ENCODE results near the gene DNM2.

DNM2 gene

GRCh38 chr19:10767726-10768125 is 49.8 kb downstream of the DNM2 start:
- TF ChIP-seq FOXP2 (optimal IDR thresholded peaks at IDR 0.05; ENCODE audit: borderline replicate concordance, extremely low read depth, extremely low read length, insufficient read depth) (no peak), POLR2AphosphoS5 (IDR thresholded peaks at IDR 0.05; ENCODE audit: low read depth, low read length) (no peak), REST (IDR thresholded peaks at IDR 0.05; ENCODE audit: insufficient read depth in 1 of 2, low read depth in 2 of 2, low read length in 2 of 2) (no peak), SIN3A (IDR thresholded peaks at IDR 0.05; ENCODE audit: borderline replicate concordance, insufficient read depth, low read length) (no peak), TAF1 (IDR thresholded peaks at IDR 0.05; ENCODE audit: borderline replicate concordance, insufficient read depth, low read length) (no peak)

- no peak for TF ChIP-seq TAF1 (IDR thresholded peaks at IDR 0.05; ENCODE audit: borderline replicate concordance, insufficient read depth, low read length)
- no peak for TF ChIP-seq SIN3A (IDR thresholded peaks at IDR 0.05; ENCODE audit: borderline replicate concordance, insufficient read depth, low read length)
- TF ChIP-seq FOXP2 (optimal IDR thresholded peaks at IDR 0.05; ENCODE audit: borderline replicate concordance, extremely low read depth, extremely low read length, insufficient read depth) = no peak
- TF ChIP-seq REST (IDR thresholded peaks at IDR 0.05; ENCODE audit: insufficient read depth in 1 of 2, low read depth in 2 of 2, low read length in 2 of 2) = no peak
- TF ChIP-seq POLR2AphosphoS5 (IDR thresholded peaks at IDR 0.05; ENCODE audit: low read depth, low read length) = no peak
These were observed 50.5 kb downstream of the DNM2 start for GRCh38 chr19:10768369-10768768.

DNA sequence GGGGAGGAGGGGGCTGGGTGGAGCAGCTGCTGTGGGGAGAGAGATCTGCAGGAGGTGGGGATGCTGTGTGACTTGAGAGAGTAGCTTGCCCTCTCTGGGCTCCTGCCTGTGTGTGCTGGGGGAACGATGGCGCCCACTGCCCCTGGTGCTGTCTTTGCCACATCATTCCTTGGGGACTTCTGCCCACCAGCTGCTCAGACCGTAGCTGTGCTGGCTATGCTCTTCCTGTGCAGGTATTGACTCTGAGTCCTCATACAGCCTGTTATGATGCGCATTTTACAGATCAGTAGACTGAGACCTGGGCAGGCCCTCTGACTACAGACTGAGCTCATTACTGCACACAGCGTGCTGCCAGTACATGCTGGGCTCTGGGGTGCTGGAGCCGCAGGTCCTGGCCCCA is 51.1 kb downstream of the DNM2 start:
- no peak for TF ChIP-seq FOXP2 (optimal IDR thresholded peaks at IDR 0.05; ENCODE audit: borderline replicate concordance, extremely low read depth, extremely low read length, insufficient read depth)
- no peak for TF ChIP-seq REST (IDR thresholded peaks at IDR 0.05; ENCODE audit: insufficient read depth in 1 of 2, low read depth in 2 of 2, low read length in 2 of 2)
- no peak for TF ChIP-seq POLR2AphosphoS5 (IDR thresholded peaks at IDR 0.05; ENCODE audit: low read depth, low read length)
- TF ChIP-seq SIN3A (IDR thresholded peaks at IDR 0.05; ENCODE audit: borderline replicate concordance, insufficient read depth, low read length) = no peak
- no peak for TF ChIP-seq TAF1 (IDR thresholded peaks at IDR 0.05; ENCODE audit: borderline replicate concordance, insufficient read depth, low read length)

DNA sequence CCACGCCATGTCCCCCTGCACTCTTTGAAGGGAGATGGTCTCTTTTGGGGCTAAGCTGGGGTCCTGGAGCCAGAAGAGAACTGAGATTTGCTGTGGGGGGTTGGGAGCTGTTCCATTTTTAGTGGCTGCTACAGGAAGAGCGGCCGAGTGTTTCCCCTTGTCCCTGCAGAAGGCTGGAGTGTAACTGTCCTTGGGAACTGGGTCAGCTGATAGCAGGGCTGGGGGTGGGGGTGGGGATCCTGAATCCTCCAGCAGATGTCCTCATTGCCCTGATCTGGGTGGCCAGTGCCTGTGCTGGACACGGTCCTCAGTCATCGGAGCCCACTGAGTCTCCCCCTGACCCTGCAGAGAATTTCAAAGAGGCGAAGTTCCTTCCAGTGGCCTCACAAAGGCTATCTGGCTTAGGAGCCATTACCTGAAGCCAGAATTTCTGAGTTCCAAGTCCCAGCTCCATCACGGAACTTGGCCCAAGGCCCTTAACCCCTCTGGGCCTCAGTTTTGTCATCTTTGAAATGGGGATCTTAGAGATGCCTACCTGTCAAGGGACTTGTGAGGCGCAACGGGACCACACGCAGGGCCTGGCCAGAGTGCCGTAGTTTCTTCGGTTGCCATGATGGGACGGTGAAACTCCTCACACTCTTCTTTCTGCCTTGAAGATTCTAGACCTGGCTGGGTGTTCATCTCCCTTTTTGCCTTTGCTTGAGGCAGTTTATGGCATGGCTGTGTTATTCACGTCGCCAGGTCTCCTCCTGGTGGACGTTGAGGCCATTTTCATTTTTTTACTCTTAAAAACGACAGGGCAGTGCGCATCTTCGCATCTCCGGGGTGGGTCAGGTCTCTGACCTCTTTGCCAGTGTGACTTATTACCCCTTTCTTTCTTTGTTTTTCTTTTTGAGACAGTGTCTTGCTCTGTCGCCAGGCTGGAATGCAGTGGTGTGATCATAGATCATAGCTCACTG is 51.9 kb downstream of the DNM2 start:
- no peak for TF ChIP-seq SIN3A (IDR thresholded peaks at IDR 0.05; ENCODE audit: borderline replicate concordance, insufficient read depth, low read length)
- no peak for TF ChIP-seq POLR2AphosphoS5 (IDR thresholded peaks at IDR 0.05; ENCODE audit: low read depth, low read length)
- no peak for TF ChIP-seq REST (IDR thresholded peaks at IDR 0.05; ENCODE audit: insufficient read depth in 1 of 2, low read depth in 2 of 2, low read length in 2 of 2)
- TF ChIP-seq TAF1 (IDR thresholded peaks at IDR 0.05; ENCODE audit: borderline replicate concordance, insufficient read depth, low read length) = no peak
- no peak for TF ChIP-seq FOXP2 (optimal IDR thresholded peaks at IDR 0.05; ENCODE audit: borderline replicate concordance, extremely low read depth, extremely low read length, insufficient read depth)
